Prostate gland (tissue), 2 donors: ENCODE measurements around the gene CSNK1G1. TPM values are rescaled to one million over a fixed set of nuclear protein-coding genes. Genes with fewer than 3 reads are reported as not detected.

Experiments
- DNase-seq: peaks from one replicate; pipeline ENCODE4 v3.0.0-alpha.2; 2019; ENCODE audit warnings: low spot score
- H3K27ac ChIP-seq, 2 donors: fragments of 200-600 bp; sonication (generic); 2 replicates each; pipeline ENCODE4 v1.5.1; 2017 to 2019
- H3K27me3 ChIP-seq: fragments of 200-600 bp; sonication (generic); replicated peaks from 2 replicates; pipeline ENCODE4 v1.5.1; 2019; ENCODE audit not compliant: insufficient read depth
- H3K36me3 ChIP-seq, 2 donors: fragments of 200-600 bp; sonication (generic); 1 replicate in 1 of 2; 2 replicates in 1 of 2; pipeline versions ENCODE4 v1.5.1 to v1.8.1; 2017 to 2019
- H3K4me1 ChIP-seq: fragments of 200-600 bp; sonication (generic); replicated peaks from 2 replicates; pipeline ENCODE4 v1.5.1; 2019
- H3K4me3 ChIP-seq, 2 donors: fragments of 200-600 bp; sonication (generic); 2 replicates each; pipeline ENCODE4 v1.5.1; 2017 to 2019
- H3K9me3 ChIP-seq: fragments of 200-600 bp; sonication (generic); 2 replicates; pipeline ENCODE4 v1.5.1; 2017
- CTCF ChIP-seq, 4 experiments: fragments of 200-600 bp in 2 of 4; fragments of 450-650 bp in 2 of 4; sonication (generic) in 2 of 4; IDR thresholded peaks; 1 replicate in 3 of 4; 2 replicates in 1 of 4; pipeline ENCODE4 v1.5.1; 2016 to 2019; ENCODE audit warnings: antibody characterized with exemption in 4 of 4, mild to moderate bottlenecking in 2 of 4, moderate library complexity in 2 of 4
- POLR2A ChIP-seq: fragments of 450-650 bp; IDR thresholded peaks from one replicate; pipeline ENCODE4 v1.6.1; 2016; ENCODE audit warnings: antibody characterized with exemption, mild to moderate bottlenecking
- POLR2AphosphoS5 ChIP-seq: sonication (generic); formaldehyde crosslinking; IDR thresholded peaks from one replicate; pipeline ENCODE4 v1.6.1; 2017; ENCODE audit warnings: antibody characterized with exemption
- WGBS: methylation state at CpG from one replicate; pipeline ENCODE4 v1.1.5; 2018; 5-methylcytosine and 5-hydroxymethylcytosine counted together
- intact Hi-C: fragments of 100-400 bp; cut with DNase I; formaldehyde crosslinking; loops from one replicate; pipeline ENCODE4 v1.14.2; 2022
- total RNA-seq, 2 donors: library from RNA; depleted of rRNA; stranded (reverse); fragments of >200 nt; gene quantifications; one replicate each; pipeline ENCODE4 v1.1.0, GENCODE V29; 2016

Gene CSNK1G1
- total RNA-seq, 2 donors from 2014 or later, result 9.2 to 20.6 TPM

- no peak for DNase-seq
- TF ChIP-seq POLR2AphosphoS5 (no peak), CTCF (IDR thresholded peaks at IDR 0.05) (no peak), POLR2A (no peak)
- Histone ChIP-seq H3K27ac (no peak overlapping the region), H3K4me3 (no peak overlapping the region), H3K9me3 (no peaks in the 10 kb centered on the region), H3K27me3 (no peaks in the 10 kb centered on the region), H3K4me1 (no peaks in the 10 kb centered on the region), H3K36me3 (no peaks in the 10 kb centered on the region)
- intact Hi-C loops, result no loop called here
Measured at GRCh38 chr15:64344651-64345294, 11.2 kb downstream of the CSNK1G1 start.

GRCh38 chr15:64343841-64344240 lies 12.1 kb downstream of the CSNK1G1 start:
- Histone ChIP-seq H3K27me3 (no peaks in the 10 kb centered on the region), H3K27ac (no peak overlapping the region), H3K4me3 (no peak overlapping the region), H3K4me1 (no peaks in the 10 kb centered on the region), H3K36me3 (no peaks in the 10 kb centered on the region), H3K9me3 (no peaks in the 10 kb centered on the region)
- WGBS, result 85% methylated on average over 2 of the region's 2 CpGs
- no peak for DNase-seq
- intact Hi-C loops, result no loop called here
- TF ChIP-seq CTCF (IDR thresholded peaks at IDR 0.05) (no peak), POLR2A (no peak), POLR2AphosphoS5 (no peak)

- H3K9me3 ChIP-seq, result no peaks in the 10 kb centered on the region
- no peaks in the 10 kb centered on the region for H3K36me3 ChIP-seq
- H3K27me3 ChIP-seq, result no peaks in the 10 kb centered on the region
- intact Hi-C loops, result no loop called here
- TF ChIP-seq CTCF (IDR thresholded peaks at IDR 0.05) (no peak), POLR2A (no peak)
- H3K27ac ChIP-seq, result no peak overlapping the region
- no peak for DNase-seq
- H3K4me3 ChIP-seq, result no peak overlapping the region
- no peaks in the 10 kb centered on the region for H3K4me1 ChIP-seq
Measured at GRCh38 chr15:64343222-64343621, 12.8 kb downstream of the CSNK1G1 start.

- WGBS, result 76% methylated on average over 4 of the region's 4 CpGs
- no peaks in the 10 kb centered on the region for H3K27me3 ChIP-seq
- TF ChIP-seq POLR2AphosphoS5 (no peak), POLR2A (no peak), CTCF (IDR thresholded peaks at IDR 0.05) (no peak)
- no peaks in the 10 kb centered on the region for H3K36me3 ChIP-seq
- DNase-seq, result no peak
- no peak overlapping the region for H3K27ac ChIP-seq
- no peak overlapping the region for H3K4me3 ChIP-seq
- no peaks in the 10 kb centered on the region for H3K9me3 ChIP-seq
- intact Hi-C loops, result no loop called here
- no peaks in the 10 kb centered on the region for H3K4me1 ChIP-seq
Measured at GRCh38 chr15:64341961-64342360, 14.0 kb downstream of the CSNK1G1 start.

GRCh38 chr15:64340355-64340754 lies 15.6 kb downstream of the CSNK1G1 start:
- 90% methylated on average over 1 of the region's 1 CpG for WGBS
- DNase-seq, result no peak
- intact Hi-C loops, result no loop called here
- Histone ChIP-seq H3K27me3 (no peaks in the 10 kb centered on the region), H3K36me3 (no peaks in the 10 kb centered on the region), H3K9me3 (no peaks in the 10 kb centered on the region), H3K27ac (no peak overlapping the region), H3K4me3 (no peak overlapping the region), H3K4me1 (no peaks in the 10 kb centered on the region)
- TF ChIP-seq POLR2AphosphoS5, result no peak
- TF ChIP-seq CTCF (IDR thresholded peaks at IDR 0.05), result no peak
- TF ChIP-seq POLR2A, result no peak
